ENCODE data around the gene AGBL1.

AGBL1 gene

GRCh38 chr15:86659724-86660411, 580.2 kb downstream of the AGBL1 start:
- DNase-seq = no peak

- DNase-seq = no peak
These were observed 581.9 kb downstream of the AGBL1 start for GRCh38 chr15:86661580-86661979.

- DNase-seq = no peak
These were observed 583.6 kb downstream of the AGBL1 start for GRCh38 chr15:86663304-86663703.

- no peak for DNase-seq
These were observed 584.3 kb downstream of the AGBL1 start for GRCh38 chr15:86663979-86664378.

- DNase-seq = no peak
These were observed 584.9 kb downstream of the AGBL1 start for GRCh38 chr15:86664581-86664980.

- DNase-seq = no peak
These were observed 596.3 kb downstream of the AGBL1 start for GRCh38 chr15:86676002-86676401.

GRCh38 chr15:86677278-86677677, 597.6 kb downstream of the AGBL1 start:
- no peak for DNase-seq

- no peak for DNase-seq
These were observed 605.6 kb downstream of the AGBL1 start for GRCh38 chr15:86685263-86685662.

- DNase-seq = no peak
These were observed 609.3 kb downstream of the AGBL1 start for GRCh38 chr15:86689006-86689405.

GRCh38 chr15:86690566-86690965, 610.9 kb downstream of the AGBL1 start:
- DNase-seq = no peak

GRCh38 chr15:86691091-86691663, 611.5 kb downstream of the AGBL1 start:
- DNase-seq = no peak

- no peak for DNase-seq
These were observed 621.4 kb downstream of the AGBL1 start for GRCh38 chr15:86700864-86701610.

GRCh38 chr15:86701611-86701963, 621.9 kb downstream of the AGBL1 start:
- DNase-seq = no peak

GRCh38 chr15:86706813-86707212, 627.1 kb downstream of the AGBL1 start:
- no peak for DNase-seq

- no peak for DNase-seq
These were observed 631.8 kb downstream of the AGBL1 start for GRCh38 chr15:86711476-86711875.

- no peak for DNase-seq
These were observed 634.6 kb downstream of the AGBL1 start for GRCh38 chr15:86714241-86714640.

GRCh38 chr15:86725628-86726027, 646.0 kb downstream of the AGBL1 start:
- no peak for DNase-seq

GRCh38 chr15:86735247-86736040, 655.8 kb downstream of the AGBL1 start:
- DNase-seq = no peak

GRCh38 chr15:86741917-86742316, 662.2 kb downstream of the AGBL1 start:
- no peak for DNase-seq

- peak; percentile 15 for DNase-seq
These were observed 663.7 kb downstream of the AGBL1 start for GRCh38 chr15:86743283-86743903.

GRCh38 chr15:86744198-86744780, 664.6 kb downstream of the AGBL1 start:
- DNase-seq = no peak

GRCh38 chr15:86751116-86751515, 671.4 kb downstream of the AGBL1 start:
- DNase-seq = no peak

- DNase-seq = no peak
These were observed 675.2 kb downstream of the AGBL1 start for GRCh38 chr15:86754846-86755245.

Data from activated CD4-positive, alpha-beta T cell treated with anti-CD3 and anti-CD28 coated beads for 1 hour (primary cell).